Testis (tissue), 5 donors: ENCODE data around the gene FIP1L1. TPM values are rescaled to one million over a fixed set of nuclear protein-coding genes. Genes with fewer than 3 reads are reported as not detected.
A peak's percentile ranks its signal among the peaks of the same experiment; 100 is the strongest.
"Not testable (repeated sequence)": the region's sequence is repeated elsewhere in the genome, so short reads cannot be mapped to it uniquely, and the experiment has no call there.

Experiments used
- DNase-seq: peaks from one replicate; pipeline ENCODE4 v3.0.0-alpha.2; 2019
- H3K27ac ChIP-seq, 2 donors: fragments of 200-600 bp; sonication (generic); one replicate each; pipeline ENCODE4 v1.5.1; 2019
- H3K27me3 ChIP-seq: fragments of 200-600 bp; sonication (generic); one replicate; pipeline ENCODE4 v1.5.1; 2019
- H3K36me3 ChIP-seq: fragments of 200-600 bp; sonication (generic); one replicate; pipeline ENCODE4 v1.5.1; 2017; ENCODE audit warnings: low read depth; ENCODE audit errors: missing control alignments
- H3K4me1 ChIP-seq: fragments of 200-600 bp; sonication (generic); one replicate; pipeline ENCODE4 v1.5.1; 2019
- H3K4me3 ChIP-seq, 2 donors: fragments of 200-600 bp; sonication (generic); one replicate each; pipeline ENCODE4 v1.5.1; 2017 to 2019
- H3K9me3 ChIP-seq: fragments of 200-600 bp; sonication (generic); one replicate; pipeline ENCODE4 v1.5.1; 2017
- POLR2A ChIP-seq: fragments of 450-650 bp; IDR thresholded peaks from one replicate; pipeline ENCODE4 v1.6.1; 2017; ENCODE audit warnings: antibody characterized with exemption, mild to moderate bottlenecking, moderate library complexity
- WGBS, 2 donors: methylation state at CpG; one replicate each; pipeline ENCODE4 v1.1.5; 2018; 5-methylcytosine and 5-hydroxymethylcytosine counted together
- intact Hi-C: fragments of 100-400 bp; cut with DNase I; formaldehyde crosslinking; loops from one replicate; pipeline ENCODE4 v1.15.1; 2023; ENCODE audit warnings: low total_unique reads
- long read RNA-seq, 2 donors: transcript quantifications; one replicate each; lab custom pipeline, GENCODE V29; 2026
- polyA plus RNA-seq: library from polyadenylated mRNA; stranded (reverse); fragments of 350-450 nt; fragmentation: Illumina TruSeq; extraction: RNeasy Lipid Tissue Mini Kit (QIAGEN cat#74804); gene quantifications from one replicate; pipeline ENCODE4 v1.2.3, GENCODE V29; 2014; ENCODE audit warnings: low read depth, low replicate concordance; ENCODE audit not compliant: insufficient read depth
- total RNA-seq, 2 donors: library from RNA; depleted of rRNA; stranded (reverse); fragments of >200 nt; gene quantifications; one replicate each; pipeline ENCODE4 v1.2.3, GENCODE V29; 2016
- TF ChIP-seq, protein P1 (sequence below), 3 experiments: fragments of 450-650 bp in 2 of 3; fragments of 200-600 bp in 1 of 3; sonication (generic) in 1 of 3; IDR thresholded peaks; one replicate each; pipeline ENCODE4 v1.5.1; 2016 to 2019; ENCODE audit warnings: antibody characterized with exemption in 3 of 3, mild to moderate bottlenecking in 2 of 3, moderate library complexity in 1 of 3

The FIP1L1 gene, protein sequence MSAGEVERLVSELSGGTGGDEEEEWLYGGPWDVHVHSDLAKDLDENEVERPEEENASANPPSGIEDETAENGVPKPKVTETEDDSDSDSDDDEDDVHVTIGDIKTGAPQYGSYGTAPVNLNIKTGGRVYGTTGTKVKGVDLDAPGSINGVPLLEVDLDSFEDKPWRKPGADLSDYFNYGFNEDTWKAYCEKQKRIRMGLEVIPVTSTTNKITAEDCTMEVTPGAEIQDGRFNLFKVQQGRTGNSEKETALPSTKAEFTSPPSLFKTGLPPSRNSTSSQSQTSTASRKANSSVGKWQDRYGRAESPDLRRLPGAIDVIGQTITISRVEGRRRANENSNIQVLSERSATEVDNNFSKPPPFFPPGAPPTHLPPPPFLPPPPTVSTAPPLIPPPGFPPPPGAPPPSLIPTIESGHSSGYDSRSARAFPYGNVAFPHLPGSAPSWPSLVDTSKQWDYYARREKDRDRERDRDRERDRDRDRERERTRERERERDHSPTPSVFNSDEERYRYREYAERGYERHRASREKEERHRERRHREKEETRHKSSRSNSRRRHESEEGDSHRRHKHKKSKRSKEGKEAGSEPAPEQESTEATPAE
- 10 to 100 TPM; 87.9 to 91.3 TPM for total RNA-seq
- 110 TPM for polyA plus RNA-seq
- long read RNA-seq, donor 1, partial matches to known transcripts: 14 of 20 reads
- long read RNA-seq, donor 1, other reads (novel, unspliced or antisense): 0 of 20 reads
- long read RNA-seq, donor 2, partial matches to known transcripts: 12 of 17 reads
- long read RNA-seq, donor 2, other reads (novel, unspliced or antisense): 0 of 17 reads

DNA sequence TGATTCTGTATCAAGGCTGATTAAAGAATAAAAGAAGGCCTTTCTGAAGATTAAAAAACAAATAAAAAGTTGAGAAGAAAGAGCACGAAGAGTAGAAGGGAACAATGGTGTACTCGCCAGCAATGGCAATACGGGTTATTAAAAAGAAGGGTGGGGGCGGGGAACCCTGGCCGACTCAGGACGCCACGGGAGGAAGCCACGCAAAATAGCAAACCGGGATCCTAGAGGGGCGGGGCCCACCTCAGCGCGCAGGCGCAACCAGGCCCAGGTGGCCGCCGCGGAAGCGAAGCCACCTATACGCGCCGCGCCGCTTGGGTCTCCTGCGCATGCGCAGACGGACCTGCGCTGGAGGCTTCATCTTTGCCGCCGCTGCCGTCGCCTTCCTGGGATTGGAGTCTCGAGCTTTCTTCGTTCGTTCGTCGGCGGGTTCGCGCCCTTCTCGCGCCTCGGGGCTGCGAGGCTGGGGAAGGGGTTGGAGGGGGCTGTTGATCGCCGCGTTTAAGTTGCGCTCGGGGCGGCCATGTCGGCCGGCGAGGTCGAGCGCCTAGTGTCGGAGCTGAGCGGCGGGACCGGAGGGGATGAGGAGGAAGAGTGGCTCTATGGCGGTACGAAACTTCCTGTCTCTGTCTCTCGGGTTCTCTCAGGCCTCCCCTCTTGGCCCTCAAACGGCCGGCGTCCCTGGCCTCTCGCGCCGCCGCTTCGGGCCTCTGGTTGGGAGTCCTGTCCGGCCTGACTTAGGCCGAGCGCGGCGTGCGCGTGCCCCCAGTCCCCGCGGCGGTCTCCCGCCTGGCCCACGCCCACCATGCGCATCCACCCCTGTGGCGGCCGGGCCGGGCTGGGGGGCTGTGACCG is at the start of gene FIP1L1:
Gene FIP1L1, plus strand, starts transcription at position 323 of the 852 bp plus-strand sequence. Its CDS starts 198 bp downstream, at position 521.
- peaks cover 15% of the 10 kb centered on the region for H3K4me1 ChIP-seq
- peak within 1 kb of the TSS; percentile 90 to 93 for H3K27ac ChIP-seq
- 0% methylated on average over 41 to 85 of the region's 85 CpGs for WGBS, 2 donors
- H3K27me3 ChIP-seq: no peaks in the 10 kb centered on the region
- no peaks in the 10 kb centered on the region for H3K36me3 ChIP-seq
- peak; percentile 96 for DNase-seq
- intact Hi-C loops: no loop called here
- peak within 1 kb of the TSS; percentile 88 to 98 for H3K4me3 ChIP-seq
- H3K9me3 ChIP-seq: no peaks in the 10 kb centered on the region
- TF ChIP-seq POLR2A: peak; percentile 33
- TF ChIP-seq, protein P1, sequence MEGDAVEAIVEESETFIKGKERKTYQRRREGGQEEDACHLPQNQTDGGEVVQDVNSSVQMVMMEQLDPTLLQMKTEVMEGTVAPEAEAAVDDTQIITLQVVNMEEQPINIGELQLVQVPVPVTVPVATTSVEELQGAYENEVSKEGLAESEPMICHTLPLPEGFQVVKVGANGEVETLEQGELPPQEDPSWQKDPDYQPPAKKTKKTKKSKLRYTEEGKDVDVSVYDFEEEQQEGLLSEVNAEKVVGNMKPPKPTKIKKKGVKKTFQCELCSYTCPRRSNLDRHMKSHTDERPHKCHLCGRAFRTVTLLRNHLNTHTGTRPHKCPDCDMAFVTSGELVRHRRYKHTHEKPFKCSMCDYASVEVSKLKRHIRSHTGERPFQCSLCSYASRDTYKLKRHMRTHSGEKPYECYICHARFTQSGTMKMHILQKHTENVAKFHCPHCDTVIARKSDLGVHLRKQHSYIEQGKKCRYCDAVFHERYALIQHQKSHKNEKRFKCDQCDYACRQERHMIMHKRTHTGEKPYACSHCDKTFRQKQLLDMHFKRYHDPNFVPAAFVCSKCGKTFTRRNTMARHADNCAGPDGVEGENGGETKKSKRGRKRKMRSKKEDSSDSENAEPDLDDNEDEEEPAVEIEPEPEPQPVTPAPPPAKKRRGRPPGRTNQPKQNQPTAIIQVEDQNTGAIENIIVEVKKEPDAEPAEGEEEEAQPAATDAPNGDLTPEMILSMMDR (IDR thresholded peaks at IDR 0.05): no peak

DNA sequence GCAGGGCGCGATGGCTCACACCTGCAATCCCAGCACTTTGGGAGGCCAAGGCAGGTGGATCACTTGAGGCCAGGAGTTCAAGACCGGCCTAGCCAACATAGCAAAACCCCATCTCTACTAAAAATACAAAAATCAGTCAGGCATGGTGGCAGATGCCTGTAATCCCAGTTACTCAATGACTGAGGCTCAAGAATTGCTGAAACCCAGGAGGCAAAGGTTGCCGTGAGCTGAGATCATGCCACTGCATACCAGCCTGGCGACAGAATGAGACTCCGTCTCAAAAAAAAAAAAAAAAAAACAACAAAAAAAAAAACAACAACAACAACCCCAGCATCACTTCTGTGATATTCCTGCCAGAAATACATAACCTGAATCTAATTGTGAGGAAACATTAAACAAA is 42.5 kb upstream of the FIP1L1 start:
- H3K9me3 ChIP-seq, intact Hi-C loops, H3K4me1 ChIP-seq, H3K36me3 ChIP-seq, H3K4me3 ChIP-seq, H3K27me3 ChIP-seq, DNase-seq, H3K27ac ChIP-seq: not testable (repeated sequence)
- WGBS, 2 donors: 97% methylated on average over 6 of the region's 6 CpGs

DNA sequence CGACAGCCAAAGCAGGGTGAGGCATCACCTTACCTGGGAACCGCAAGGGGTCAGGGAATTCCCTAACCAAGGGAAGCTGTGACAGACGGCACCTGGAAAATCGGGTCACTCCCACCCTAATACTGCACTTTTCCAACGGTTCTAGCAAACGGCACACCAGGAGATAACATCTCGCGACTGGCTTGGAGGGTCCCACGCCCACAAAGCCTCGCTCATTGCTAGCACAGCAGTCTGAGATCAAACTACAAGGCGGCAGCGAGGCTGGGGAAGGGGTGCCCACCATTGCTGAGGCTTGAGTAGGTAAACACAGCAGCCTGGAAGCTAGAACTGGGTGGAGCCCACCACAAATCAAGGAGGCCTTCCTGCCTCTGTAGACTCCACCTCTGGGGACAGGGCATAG is 37.3 kb upstream of the FIP1L1 start:
- H3K27ac ChIP-seq, H3K4me1 ChIP-seq, H3K27me3 ChIP-seq, H3K4me3 ChIP-seq, H3K36me3 ChIP-seq, DNase-seq, intact Hi-C loops, H3K9me3 ChIP-seq: not testable (repeated sequence)
- 93 to 94% methylated on average over 12 of the region's 12 CpGs for WGBS, 2 donors

DNA sequence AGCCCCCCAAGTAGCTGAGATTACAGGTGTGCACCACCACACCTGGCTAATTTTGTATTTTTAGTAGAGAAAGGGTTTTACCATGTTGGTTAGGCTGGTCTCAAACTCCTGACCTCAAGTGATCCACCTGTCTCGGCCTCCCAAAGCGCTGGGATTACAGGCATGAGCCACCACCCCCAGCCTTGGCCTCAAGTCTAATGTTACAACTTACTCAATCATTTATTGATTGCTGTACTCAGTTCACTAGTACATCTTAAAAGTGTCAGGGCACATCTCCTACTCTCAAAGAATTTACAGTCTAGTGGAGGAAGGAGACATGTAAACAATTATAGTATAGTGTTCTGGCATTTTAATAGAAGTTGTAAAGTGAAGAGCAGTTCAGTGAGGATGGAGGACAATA is 31.0 kb upstream of the FIP1L1 start:
- H3K27ac ChIP-seq, intact Hi-C loops, H3K4me3 ChIP-seq, H3K36me3 ChIP-seq, H3K27me3 ChIP-seq, DNase-seq, H3K9me3 ChIP-seq, H3K4me1 ChIP-seq: not testable (repeated sequence)
- 96 to 100% methylated on average over 2 of the region's 2 CpGs for WGBS, 2 donors

DNA sequence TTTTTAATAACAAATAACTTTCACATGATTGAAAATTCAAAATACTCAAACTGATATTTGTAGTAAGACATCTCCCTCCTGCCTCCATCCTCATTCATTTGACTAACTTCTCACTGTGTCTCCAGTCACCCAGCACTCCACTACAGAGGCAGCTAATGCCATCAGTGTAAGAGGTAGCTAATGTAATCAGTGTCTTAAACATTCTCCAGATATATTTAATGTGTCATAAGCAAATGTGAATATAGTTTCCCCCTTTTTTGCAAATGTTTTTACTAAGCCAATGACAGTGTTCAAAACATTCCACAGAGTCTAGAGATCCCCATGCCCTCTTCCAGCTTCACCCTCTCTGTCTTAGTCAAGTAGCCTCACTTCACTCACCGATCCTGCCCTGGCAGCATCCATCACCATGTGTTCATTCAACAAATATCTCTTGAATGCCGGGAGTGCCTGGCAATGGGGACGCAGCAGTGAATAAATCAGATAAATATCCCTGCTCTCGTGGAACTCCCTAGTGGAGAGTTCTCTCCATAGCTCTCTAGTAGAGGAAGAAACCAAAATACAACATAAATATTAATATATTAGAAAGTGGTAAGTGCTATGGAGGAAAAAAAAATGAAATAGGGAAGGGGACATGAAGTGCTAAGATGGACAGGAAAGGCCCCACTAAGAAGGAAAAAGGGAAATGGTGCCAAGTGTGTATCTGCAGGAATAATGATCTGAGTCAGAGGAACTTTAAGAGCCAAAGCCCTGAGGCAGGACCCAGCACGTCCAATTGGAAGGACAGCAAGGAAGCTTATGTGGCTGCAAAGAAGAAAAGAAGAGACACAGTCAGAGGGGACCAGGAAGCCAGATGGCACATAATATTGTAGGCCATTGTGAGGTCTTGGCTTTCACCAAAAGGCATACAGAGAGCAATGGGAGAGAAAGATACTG is 30.3 kb upstream of the FIP1L1 start:
- Histone ChIP-seq H3K4me1 (no peaks in the 10 kb centered on the region), H3K27ac (no peak overlapping the region), H3K36me3 (no peaks in the 10 kb centered on the region), H3K9me3 (no peaks in the 10 kb centered on the region), H3K27me3 (no peaks in the 10 kb centered on the region), H3K4me3 (no peak overlapping the region)
- WGBS, 2 donors: 77% methylated on average over 5 of the region's 5 CpGs
- DNase-seq: no peak
- TF ChIP-seq POLR2A: no peak
- TF ChIP-seq, protein P1 (IDR thresholded peaks at IDR 0.05): no peak
- intact Hi-C loops: no loop called here
